Peyer's patch (tissue), 4 donors: ENCODE results near the gene PREP.
"Not testable (repeated sequence)": the region's sequence is repeated elsewhere in the genome, so short reads cannot be mapped to it uniquely, and the experiment has no call there.

Experiments used
- POLR2A ChIP-seq, 2 donors: fragments of 450-650 bp; IDR thresholded peaks; one replicate each; pipeline ENCODE4 v1.5.1; 2017; ENCODE audit warnings: antibody characterized with exemption in 2 of 2, mild to moderate bottlenecking in 2 of 2, moderate library complexity in 2 of 2
- TF ChIP-seq, protein P1 (sequence below), 6 experiments: fragments of 450-650 bp in 4 of 6; fragments of 200-600 bp in 2 of 6; sonication (generic) in 1 of 6; IDR thresholded peaks; one replicate each; pipeline ENCODE4 v1.5.1; 2017 to 2019; ENCODE audit warnings: antibody characterized with exemption in 6 of 6, mild to moderate bottlenecking in 3 of 6, moderate library complexity in 1 of 6

DNA sequence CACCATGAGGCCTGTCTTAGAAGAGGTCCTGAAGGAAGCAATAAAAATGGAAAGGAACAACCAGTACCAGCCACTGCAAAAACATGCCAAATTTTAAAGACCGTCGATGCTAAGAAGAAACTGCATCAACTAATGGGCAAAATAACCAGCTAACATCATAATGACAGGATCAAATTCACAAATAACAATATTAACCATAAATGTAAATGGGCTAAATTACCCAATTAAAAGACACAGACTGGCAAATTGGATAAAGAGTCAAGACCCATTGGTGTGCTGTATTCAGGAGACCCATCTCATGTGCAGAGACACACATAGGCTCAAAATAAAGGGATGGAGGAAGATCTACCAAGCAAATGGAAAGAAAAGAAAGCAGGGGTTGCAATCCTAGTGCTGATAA lies 14.1 kb upstream of the PREP start:
- TF ChIP-seq, protein P1, sequence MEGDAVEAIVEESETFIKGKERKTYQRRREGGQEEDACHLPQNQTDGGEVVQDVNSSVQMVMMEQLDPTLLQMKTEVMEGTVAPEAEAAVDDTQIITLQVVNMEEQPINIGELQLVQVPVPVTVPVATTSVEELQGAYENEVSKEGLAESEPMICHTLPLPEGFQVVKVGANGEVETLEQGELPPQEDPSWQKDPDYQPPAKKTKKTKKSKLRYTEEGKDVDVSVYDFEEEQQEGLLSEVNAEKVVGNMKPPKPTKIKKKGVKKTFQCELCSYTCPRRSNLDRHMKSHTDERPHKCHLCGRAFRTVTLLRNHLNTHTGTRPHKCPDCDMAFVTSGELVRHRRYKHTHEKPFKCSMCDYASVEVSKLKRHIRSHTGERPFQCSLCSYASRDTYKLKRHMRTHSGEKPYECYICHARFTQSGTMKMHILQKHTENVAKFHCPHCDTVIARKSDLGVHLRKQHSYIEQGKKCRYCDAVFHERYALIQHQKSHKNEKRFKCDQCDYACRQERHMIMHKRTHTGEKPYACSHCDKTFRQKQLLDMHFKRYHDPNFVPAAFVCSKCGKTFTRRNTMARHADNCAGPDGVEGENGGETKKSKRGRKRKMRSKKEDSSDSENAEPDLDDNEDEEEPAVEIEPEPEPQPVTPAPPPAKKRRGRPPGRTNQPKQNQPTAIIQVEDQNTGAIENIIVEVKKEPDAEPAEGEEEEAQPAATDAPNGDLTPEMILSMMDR (IDR thresholded peaks at IDR 0.05), result not testable (repeated sequence)
- not testable (repeated sequence) for TF ChIP-seq POLR2A (IDR thresholded peaks at IDR 0.05)
